ENCODE measurements around the gene POU2AF2.
"Not testable (repeated sequence)": the region's sequence is repeated elsewhere in the genome, so short reads cannot be mapped to it uniquely, and the experiment has no call there.

The POU2AF2 gene, protein sequence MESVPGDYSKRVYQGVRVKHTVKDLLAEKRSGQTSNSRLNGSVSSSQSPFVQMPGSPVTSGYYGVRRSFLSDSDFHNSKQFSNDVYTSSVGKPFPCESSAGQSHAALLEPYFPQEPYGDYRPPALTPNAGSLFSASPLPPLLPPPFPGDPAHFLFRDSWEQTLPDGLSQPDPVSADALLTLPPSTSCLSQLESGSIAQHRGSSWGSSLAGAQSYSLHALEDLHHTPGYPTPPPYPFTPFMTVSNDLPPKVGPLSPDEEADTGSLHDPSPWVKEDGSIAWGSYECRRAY

GRCh38 chr11:111245425-111245824 is at the start of gene POU2AF2:
Gene POU2AF2, plus strand, starts transcription at chr11:111245725. Its CDS starts 129 bp downstream, at chr11:111245854.
- DNase-seq = no peak

GRCh38 chr11:111200010-111200534 is 45.5 kb upstream of the POU2AF2 start:
- no peak for DNase-seq

DNA sequence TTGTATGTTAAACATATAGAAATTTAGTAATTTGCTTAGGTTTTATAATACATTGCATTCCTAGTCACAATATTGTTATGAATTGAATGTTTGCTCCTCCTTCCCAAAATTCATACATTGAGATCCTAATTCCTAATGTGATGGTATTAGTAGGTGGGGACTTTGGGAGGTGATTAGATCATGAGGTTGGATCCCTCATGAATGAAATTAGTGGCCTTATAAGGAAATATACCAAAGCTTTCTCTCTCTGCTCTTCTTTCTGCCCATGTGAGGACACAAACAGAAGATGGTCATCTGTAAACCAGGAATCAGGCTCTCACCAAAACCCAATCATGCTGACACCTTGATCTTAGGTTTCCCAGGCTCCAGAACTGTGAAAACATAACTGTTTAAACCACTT is 41.3 kb upstream of the POU2AF2 start:
- DNase-seq = no peak

GRCh38 chr11:111205632-111206385 is 39.7 kb upstream of the POU2AF2 start:
- DNase-seq = no peak

DNA sequence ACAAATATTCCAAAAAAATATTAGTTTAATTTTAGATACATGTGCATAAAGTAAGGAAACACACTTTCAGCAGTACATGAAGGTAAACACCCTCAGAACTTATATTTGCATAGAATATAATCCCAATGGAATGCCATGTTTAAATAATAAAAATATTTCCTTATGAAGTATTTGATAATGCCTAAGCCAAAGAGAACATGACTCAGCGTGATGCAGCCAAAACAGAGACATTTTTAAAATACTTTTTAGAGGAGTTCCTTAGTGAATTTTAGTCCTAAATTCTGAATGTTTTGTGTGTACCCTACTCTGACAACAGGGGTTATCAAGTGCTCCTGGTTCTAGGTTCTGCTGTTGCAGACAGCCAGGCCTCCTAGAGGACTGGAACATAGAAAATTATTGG is 39.1 kb upstream of the POU2AF2 start:
- DNase-seq = no peak

- no peak for DNase-seq
Observed at GRCh38 chr11:111207213-111207612, 38.3 kb upstream of the POU2AF2 start.

- no peak for DNase-seq
Observed at GRCh38 chr11:111209543-111210355, 35.8 kb upstream of the POU2AF2 start.

DNA sequence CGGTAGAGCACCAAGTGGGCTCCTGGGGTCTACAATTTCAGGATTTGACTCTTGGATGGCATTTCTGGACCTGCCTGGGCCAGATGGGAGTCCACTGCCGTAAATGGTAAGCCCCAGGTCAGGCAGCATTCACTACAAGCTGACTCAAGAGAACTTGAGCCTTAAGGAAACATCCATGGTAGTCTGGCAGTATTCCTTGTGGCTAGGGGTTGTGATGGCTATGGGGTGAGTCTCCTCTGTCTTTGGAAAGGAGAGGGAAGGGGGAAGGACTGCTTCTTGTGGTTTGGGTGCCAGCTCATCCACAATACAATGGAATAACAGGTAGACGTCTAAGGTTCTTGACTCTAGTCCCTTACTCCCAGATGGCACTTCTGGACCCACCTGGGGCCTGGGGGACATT is 32.3 kb upstream of the POU2AF2 start:
- DNase-seq = no peak

DNA sequence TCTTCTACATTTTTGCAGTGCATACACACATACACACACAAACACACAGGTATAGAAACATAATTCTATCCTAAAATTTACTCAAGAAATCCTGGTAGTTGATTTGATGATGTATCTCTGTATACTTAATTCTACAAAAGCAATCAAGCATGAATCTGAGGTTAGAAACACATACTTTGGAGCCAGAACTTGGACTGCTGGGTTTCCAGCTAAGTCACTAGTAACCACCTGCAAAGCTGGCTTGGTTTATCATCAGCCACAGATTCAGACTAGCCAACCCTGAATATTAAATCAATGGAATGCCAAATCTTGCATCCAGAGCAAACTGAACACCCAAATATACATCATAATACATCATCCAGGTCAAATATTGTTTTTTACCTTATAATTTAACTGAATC is 24.8 kb upstream of the POU2AF2 start:
- no peak for DNase-seq

DNA sequence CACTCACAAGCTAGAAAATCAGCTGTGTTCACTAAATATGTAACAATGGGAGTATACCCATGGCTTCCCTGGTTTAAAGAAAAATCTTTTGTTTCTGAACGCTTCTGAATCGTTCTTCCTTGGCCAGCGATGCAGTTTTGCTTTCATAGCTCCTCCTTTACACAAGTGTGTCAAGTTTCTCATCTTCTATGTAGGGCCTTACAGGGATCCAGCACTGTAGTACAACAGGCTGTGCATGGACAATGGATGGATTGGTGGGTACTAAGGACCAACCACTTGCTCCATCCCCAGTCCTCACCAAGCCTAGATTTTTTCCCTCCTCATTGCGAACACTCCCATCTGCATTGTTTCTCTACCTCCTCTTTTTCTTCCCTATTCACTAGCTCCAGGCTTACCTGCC is 24.3 kb upstream of the POU2AF2 start:
- no peak for DNase-seq

GRCh38 chr11:111221936-111222335 is 23.6 kb upstream of the POU2AF2 start:
- not testable (repeated sequence) for DNase-seq

- not testable (repeated sequence) for DNase-seq
Observed at GRCh38 chr11:111222821-111223455, 22.6 kb upstream of the POU2AF2 start.

DNA sequence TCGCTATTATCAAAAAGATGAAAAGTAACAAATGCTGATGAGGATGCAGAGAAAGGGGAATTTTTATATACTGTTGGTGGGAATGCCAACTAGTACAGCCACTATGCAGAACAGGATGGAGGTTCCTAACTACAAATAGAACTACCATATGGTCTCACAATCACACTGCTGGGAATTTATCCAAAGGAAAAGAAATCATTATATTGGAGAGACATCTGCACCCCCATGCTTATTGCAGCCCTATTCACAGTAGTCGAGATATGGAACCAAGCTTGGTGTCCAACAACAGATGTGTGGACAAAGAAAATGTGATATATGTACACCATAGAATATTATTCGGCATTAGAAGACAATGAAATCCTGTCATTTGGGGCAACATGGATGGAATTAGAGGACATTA is 19.6 kb upstream of the POU2AF2 start:
- no peak for DNase-seq

DNA sequence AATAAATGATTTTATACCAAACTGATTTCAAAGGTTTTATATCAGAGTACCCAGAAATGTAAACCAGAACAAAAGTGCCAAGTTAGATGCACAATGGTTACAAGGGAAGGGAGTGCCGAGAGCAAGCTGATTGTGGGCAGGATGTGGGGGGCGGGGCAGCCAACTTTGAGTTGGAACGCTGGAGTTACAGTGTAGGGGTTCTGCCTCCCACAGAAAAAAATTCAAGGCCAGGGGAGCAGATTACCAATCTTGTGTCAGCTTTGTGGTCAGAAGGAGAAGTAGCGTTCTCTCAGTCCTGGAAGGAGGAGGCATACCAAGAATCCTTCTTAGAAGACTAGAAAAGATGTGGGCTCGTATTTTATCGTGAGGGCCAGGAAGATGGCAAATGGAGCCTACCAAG is 15.9 kb upstream of the POU2AF2 start:
- no peak for DNase-seq

DNA sequence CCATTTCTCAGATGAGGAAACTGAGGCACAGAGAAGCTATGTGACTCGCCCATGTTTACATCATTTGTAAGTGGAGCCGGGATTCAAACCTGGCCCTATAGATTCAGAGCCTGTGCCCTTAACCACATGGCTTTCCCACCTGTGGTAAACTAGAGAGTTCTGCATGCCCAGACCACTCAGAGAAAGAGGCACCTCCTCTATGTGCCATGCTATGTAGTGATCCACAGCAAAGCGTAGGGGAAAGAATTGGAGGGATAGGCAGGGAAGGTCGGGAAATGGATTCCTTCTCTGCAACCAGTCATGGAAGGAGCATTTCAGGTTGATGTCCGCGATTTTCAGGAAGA is 15.4 kb upstream of the POU2AF2 start:
- no peak for DNase-seq

DNA sequence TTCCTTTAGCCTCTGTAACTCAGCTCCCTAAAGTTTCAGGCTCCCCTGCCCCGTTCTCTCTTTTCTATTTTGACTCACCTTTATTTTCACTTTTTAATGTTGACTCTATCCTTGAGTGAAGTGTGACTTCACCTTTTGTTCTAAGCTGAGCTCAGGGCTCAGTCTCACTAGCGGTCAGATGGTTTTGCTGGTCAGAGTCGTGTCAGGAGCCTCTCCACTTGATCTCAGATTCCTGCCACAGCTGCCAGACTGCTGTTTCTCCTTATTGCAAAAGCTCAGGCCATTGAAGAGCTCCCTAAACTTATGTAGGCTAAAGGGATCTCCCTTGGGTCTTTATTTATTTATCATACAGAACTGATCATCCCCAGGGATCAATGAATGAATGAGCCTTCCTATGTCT is 13.7 kb upstream of the POU2AF2 start:
- no peak for DNase-seq

DNA sequence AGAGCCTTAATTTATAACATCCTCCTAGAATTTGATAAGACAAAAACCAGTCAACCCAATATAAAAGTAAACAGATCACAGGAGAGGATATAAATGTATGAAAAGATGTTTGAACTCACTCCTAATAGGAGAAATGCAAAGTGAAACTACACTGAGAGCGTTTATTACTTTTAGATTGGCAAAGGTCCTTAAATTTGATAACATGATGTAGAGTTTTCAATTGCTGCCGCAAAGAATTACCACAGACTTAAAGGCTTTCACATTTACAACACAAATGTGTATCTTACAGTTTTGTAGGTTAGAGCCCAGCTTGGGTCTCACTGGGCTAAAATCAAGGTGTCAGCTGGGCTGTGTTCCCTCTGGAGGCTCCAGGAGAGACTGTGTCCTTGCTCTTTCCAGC is 9.1 kb upstream of the POU2AF2 start:
- no peak for DNase-seq

GRCh38 chr11:111237926-111238325 is 7.6 kb upstream of the POU2AF2 start:
- DNase-seq = no peak

GRCh38 chr11:111246956-111247355 is 1.4 kb downstream of the POU2AF2 start:
- DNase-seq = no peak

DNA sequence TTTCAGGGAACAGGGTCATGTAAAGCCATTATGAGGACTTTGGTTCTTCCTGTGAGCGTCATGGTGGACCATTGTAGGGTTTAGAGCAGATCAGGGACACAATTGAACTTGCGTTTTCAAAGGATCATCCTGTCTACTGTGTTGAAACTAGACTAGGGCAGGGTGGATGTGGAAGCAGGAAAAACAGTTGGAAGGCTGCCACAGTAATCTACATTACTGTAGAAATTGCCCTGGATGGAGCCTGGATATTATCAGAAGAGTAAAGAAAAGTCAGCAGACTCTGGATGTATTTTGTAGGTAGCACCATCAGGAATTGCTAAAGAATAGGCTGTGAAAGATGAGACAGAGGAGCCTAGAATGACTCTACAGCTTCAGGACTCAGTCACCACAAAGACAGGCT is 5.4 kb downstream of the POU2AF2 start:
- DNase-seq = no peak

DNA sequence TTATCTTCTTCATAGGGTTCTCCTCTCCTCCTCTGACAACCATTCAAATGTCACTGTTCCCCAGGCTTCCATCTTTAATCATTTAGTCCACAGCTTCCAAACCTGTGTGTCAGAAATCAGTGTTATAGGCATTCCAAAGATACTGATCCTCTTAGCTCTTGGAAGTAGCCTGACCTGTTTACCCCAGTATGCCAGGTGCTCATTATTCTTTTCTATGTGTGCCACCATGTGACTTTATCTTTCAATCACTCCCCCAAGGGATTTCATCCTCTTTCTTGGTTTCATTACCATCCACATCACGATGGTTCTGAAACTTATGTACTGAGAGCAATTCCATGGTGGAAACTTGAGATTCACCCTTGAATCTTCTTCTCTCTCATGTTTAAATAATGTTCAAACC is 7.6 kb downstream of the POU2AF2 start:
- no peak for DNase-seq

DNA sequence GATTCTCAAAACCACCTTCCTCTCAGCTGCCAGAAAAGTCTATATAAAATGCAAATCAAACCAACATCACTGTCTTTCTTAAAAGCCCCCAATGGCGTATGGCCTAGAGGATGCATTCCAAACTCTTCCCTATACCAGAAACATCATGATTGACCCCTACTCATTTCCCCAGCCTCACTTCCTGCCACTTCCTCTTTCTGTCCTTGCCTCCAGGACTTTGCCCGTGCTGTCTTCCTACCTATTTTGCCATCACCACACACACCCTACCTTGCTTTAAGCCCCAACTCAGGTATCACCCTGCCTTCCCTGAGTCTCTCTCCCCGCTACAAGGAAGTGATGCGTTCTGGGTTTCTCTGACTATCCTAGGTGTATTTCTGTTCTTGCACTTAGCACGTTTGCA is 8.1 kb downstream of the POU2AF2 start:
- no peak for DNase-seq

GRCh38 chr11:111258046-111258445 is 12.5 kb downstream of the POU2AF2 start:
- DNase-seq = no peak

Measured in right forelimb (tissue), 1 donor.